AG04450 (cell line): ENCODE data around the gene MAGEA3. TPM values are rescaled to one million over a fixed set of nuclear protein-coding genes. Genes with fewer than 3 reads are reported as not detected.
"Not testable (repeated sequence)": the region's sequence is repeated elsewhere in the genome, so short reads cannot be mapped to it uniquely, and the experiment has no call there.

Source experiments
- CTCF ChIA-PET: fragments of 300-600, 350-600 bp; formaldehyde crosslinking; extraction: SDS; loops from one replicate; lab custom pipeline; 2022; ENCODE audit warnings: antibody characterized with exemption, inconsistent platforms; lab: Charles Lee
- POLR2A ChIA-PET: fragments of 350-600 bp; formaldehyde crosslinking; extraction: SDS; loops from one replicate; lab custom pipeline; 2021; ENCODE audit warnings: antibody characterized with exemption, inconsistent platforms; lab: Yijun Ruan, JAX
- DNase-seq: peaks from one replicate; pipeline ENCODE4 v3.0.0-alpha.2; 2011; ENCODE audit warnings: low read depth, low spot score
- H3K27ac ChIP-seq: one replicate; pipeline ENCODE4 v1.5.1; 2012; ENCODE audit warnings: low read depth, low read length, control low read depth
- H3K27me3 ChIP-seq: one replicate; pipeline ENCODE4 v1.6.0; 2012; ENCODE audit warnings: low read length; ENCODE audit not compliant: control insufficient read depth, insufficient read depth
- H3K4me3 ChIP-seq: 2 replicates; pipeline ENCODE4 v1.5.1; 2011; ENCODE audit warnings: mild to moderate bottlenecking, low read depth, low read length, control low read depth
- H3K9me3 ChIP-seq: 2 replicates; pipeline ENCODE4 v1.5.1; 2012; ENCODE audit warnings: low read length; ENCODE audit not compliant: control insufficient read depth, insufficient read depth
- polyA minus RNA-seq: library from RNA; depleted of rRNA, polyadenylated mRNA; stranded (reverse); fragments of >200 nt; gene quantifications from 2 replicates; pipeline ENCODE4 v1.2.3, GENCODE V29; 2011; rRNA and poly(A)+ RNA removed
- polyA plus RNA-seq: library from polyadenylated mRNA; depleted of rRNA; stranded (reverse); fragments of >200 nt; gene quantifications from 2 replicates; pipeline ENCODE4 v1.2.3, GENCODE V29; 2011; rRNA removed
- TF ChIP-seq, protein P1 (sequence below): IDR thresholded peaks from 2 replicates; pipeline ENCODE4 v1.5.1; 2011; ENCODE audit warnings: low read depth, low read length, control low read depth, inconsistent platforms

MAGEA3 gene, protein sequence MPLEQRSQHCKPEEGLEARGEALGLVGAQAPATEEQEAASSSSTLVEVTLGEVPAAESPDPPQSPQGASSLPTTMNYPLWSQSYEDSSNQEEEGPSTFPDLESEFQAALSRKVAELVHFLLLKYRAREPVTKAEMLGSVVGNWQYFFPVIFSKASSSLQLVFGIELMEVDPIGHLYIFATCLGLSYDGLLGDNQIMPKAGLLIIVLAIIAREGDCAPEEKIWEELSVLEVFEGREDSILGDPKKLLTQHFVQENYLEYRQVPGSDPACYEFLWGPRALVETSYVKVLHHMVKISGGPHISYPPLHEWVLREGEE
- polyA plus RNA-seq = not detected in 2 replicates
- polyA minus RNA-seq = not detected in 2 replicates

DNA sequence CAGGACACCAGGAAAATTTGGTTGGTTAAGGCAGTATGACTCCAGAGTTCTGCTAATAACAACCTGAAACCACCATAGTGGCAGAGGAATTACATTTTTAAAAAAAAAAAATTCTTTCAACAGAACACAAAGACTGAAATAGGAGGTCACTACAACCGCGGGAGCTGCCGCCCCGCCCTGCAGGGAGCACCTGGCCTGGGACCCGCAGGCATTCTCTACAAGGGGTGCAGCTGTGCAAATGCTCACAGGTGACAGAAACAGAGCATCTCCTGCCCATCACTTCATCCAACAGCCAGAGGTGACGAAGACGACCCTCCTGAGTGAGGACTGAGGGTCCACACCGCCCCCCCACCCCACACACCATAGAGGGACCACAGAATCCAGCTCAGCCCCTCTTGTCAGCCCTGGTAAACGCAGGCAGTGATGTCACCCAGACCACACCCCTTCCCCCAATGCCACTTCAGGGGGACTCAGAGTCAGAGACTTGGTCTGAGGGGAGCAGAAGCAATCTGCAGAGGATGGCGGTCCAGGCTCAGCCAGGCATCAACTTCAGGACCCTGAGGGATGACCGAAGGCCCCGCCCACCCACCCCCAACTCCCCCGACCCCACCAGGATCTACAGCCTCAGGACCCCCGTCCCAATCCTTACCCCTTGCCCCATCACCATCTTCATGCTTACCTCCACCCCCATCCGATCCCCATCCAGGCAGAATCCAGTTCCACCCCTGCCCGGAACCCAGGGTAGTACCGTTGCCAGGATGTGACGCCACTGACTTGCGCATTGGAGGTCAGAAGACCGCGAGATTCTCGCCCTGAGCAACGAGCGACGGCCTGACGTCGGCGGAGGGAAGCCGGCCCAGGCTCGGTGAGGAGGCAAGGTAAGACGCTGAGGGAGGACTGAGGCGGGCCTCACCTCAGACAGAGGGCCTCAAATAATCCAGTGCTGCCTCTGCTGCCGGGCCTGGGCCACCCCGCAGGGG lies at the start of gene MAGEA3:
MAGEA3 (plus strand) TSS at position 843 of the 980 bp plus-strand sequence. CDS start 2,039 bp downstream, outside the sequence.
- H3K27ac ChIP-seq, H3K9me3 ChIP-seq, H3K4me3 ChIP-seq, H3K27me3 ChIP-seq, CTCF ChIA-PET, POLR2A ChIA-PET, DNase-seq: not testable (repeated sequence)

- POLR2A ChIA-PET = no interaction called here
- Histone ChIP-seq H3K27ac (no peak overlapping the region), H3K27me3 (no peaks in the 10 kb centered on the region), H3K9me3 (no peaks in the 10 kb centered on the region), H3K4me3 (no peak overlapping the region)
- no peak for DNase-seq
- TF ChIP-seq, protein P1, sequence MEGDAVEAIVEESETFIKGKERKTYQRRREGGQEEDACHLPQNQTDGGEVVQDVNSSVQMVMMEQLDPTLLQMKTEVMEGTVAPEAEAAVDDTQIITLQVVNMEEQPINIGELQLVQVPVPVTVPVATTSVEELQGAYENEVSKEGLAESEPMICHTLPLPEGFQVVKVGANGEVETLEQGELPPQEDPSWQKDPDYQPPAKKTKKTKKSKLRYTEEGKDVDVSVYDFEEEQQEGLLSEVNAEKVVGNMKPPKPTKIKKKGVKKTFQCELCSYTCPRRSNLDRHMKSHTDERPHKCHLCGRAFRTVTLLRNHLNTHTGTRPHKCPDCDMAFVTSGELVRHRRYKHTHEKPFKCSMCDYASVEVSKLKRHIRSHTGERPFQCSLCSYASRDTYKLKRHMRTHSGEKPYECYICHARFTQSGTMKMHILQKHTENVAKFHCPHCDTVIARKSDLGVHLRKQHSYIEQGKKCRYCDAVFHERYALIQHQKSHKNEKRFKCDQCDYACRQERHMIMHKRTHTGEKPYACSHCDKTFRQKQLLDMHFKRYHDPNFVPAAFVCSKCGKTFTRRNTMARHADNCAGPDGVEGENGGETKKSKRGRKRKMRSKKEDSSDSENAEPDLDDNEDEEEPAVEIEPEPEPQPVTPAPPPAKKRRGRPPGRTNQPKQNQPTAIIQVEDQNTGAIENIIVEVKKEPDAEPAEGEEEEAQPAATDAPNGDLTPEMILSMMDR = no peak
- CTCF ChIA-PET = no interaction called here
These were observed 46.5 kb upstream of the MAGEA3 start for GRCh38 chrX:152652060-152652459.

- CTCF ChIA-PET = no interaction called here
- no peaks in the 10 kb centered on the region for H3K9me3 ChIP-seq
- DNase-seq = no peak
- H3K4me3 ChIP-seq = no peak overlapping the region
- H3K27me3 ChIP-seq = no peaks in the 10 kb centered on the region
- TF ChIP-seq, protein P1 = no peak
- POLR2A ChIA-PET = no interaction called here
- H3K27ac ChIP-seq = no peak overlapping the region
These were observed 46.1 kb upstream of the MAGEA3 start for GRCh38 chrX:152652467-152652866.

DNA sequence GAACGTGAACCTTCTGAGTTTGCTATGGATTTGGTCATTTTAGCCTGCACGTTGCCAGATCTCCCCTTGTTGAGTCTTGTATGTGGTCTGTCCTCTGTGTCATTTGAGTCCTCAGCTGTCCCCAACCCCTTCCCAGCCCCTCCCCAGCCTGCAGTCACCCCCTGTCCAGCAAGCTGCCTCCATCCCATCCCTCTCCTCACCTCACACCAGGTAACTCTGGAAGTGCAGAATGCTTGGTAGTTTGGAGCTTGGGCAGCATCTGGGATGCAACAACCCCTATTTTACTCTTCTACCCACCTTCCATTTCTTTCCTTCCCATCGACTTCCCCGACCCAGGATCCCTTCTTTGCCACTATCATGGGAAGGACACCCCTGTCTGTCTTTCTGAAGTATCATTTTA lies 42.5 kb upstream of the MAGEA3 start:
- Histone ChIP-seq H3K27ac (no peak overlapping the region), H3K4me3 (no peak overlapping the region), H3K9me3 (no peaks in the 10 kb centered on the region), H3K27me3 (no peaks in the 10 kb centered on the region)
- ChIA-PET POLR2A (no interaction called here), CTCF (no interaction called here)
- TF ChIP-seq, protein P1 = no peak
- DNase-seq = no peak

- ChIA-PET CTCF (no interaction called here), POLR2A (interaction anchor here (0.7 kb wide), 1 partner anchor 157 kb away, joined by 4 read pairs; no protein-coding TSS in a partner anchor)
- no peak for DNase-seq
- H3K4me3 ChIP-seq = no peak overlapping the region
- H3K9me3 ChIP-seq = no peaks in the 10 kb centered on the region
- TF ChIP-seq, protein P1 = no peak
- H3K27me3 ChIP-seq = no peaks in the 10 kb centered on the region
- H3K27ac ChIP-seq = no peak overlapping the region
These were observed 41.7 kb upstream of the MAGEA3 start for GRCh38 chrX:152656890-152657289.
